Putamen (tissue), 1 donor: Measurements from ENCODE around the gene ABI3BP.

Experiments
- DNase-seq: peaks from one replicate; pipeline ENCODE4 v3.0.0-alpha.2; 2016; ENCODE audit warnings: low spot score

ABI3BP gene

GRCh38 chr3:100831629-100832028 is 161.6 kb downstream of the ABI3BP start:
- no peak for DNase-seq

- no peak for DNase-seq
These were observed 162.3 kb downstream of the ABI3BP start for GRCh38 chr3:100830931-100831330.

GRCh38 chr3:100825574-100825973 is 167.6 kb downstream of the ABI3BP start:
- DNase-seq: no peak

GRCh38 chr3:100815583-100815982 is 177.6 kb downstream of the ABI3BP start:
- no peak for DNase-seq

GRCh38 chr3:100813828-100814227 is 179.4 kb downstream of the ABI3BP start:
- DNase-seq: no peak

GRCh38 chr3:100811779-100812507 is 181.3 kb downstream of the ABI3BP start:
- DNase-seq: no peak

GRCh38 chr3:100810671-100811070 is 182.6 kb downstream of the ABI3BP start:
- no peak for DNase-seq

GRCh38 chr3:100804631-100805030 is 188.6 kb downstream of the ABI3BP start:
- DNase-seq: no peak

GRCh38 chr3:100803711-100804110 is 189.5 kb downstream of the ABI3BP start:
- no peak for DNase-seq

- DNase-seq: no peak
These were observed 191.1 kb downstream of the ABI3BP start for GRCh38 chr3:100802126-100802525.

GRCh38 chr3:100798012-100798411 is 195.2 kb downstream of the ABI3BP start:
- DNase-seq: no peak

GRCh38 chr3:100796556-100796955 is 196.7 kb downstream of the ABI3BP start:
- no peak for DNase-seq

- DNase-seq: no peak
These were observed 203.6 kb downstream of the ABI3BP start for GRCh38 chr3:100789579-100789978.

- DNase-seq: no peak
These were observed 209.6 kb downstream of the ABI3BP start for GRCh38 chr3:100783619-100784018.

- no peak for DNase-seq
These were observed 210.3 kb downstream of the ABI3BP start for GRCh38 chr3:100782906-100783305.

GRCh38 chr3:100782348-100782747 is 210.9 kb downstream of the ABI3BP start:
- no peak for DNase-seq

- no peak for DNase-seq
These were observed 211.9 kb downstream of the ABI3BP start for GRCh38 chr3:100781301-100781700.

- DNase-seq: no peak
These were observed 213.1 kb downstream of the ABI3BP start for GRCh38 chr3:100780071-100780622.

- no peak for DNase-seq
These were observed 213.7 kb downstream of the ABI3BP start for GRCh38 chr3:100779480-100779879.

- DNase-seq: no peak
These were observed 215.9 kb downstream of the ABI3BP start for GRCh38 chr3:100777271-100777670.

- no peak for DNase-seq
These were observed 216.5 kb downstream of the ABI3BP start for GRCh38 chr3:100776746-100777145.

- DNase-seq: no peak
These were observed 217.0 kb downstream of the ABI3BP start for GRCh38 chr3:100776097-100776729.

GRCh38 chr3:100775669-100776068 is 217.6 kb downstream of the ABI3BP start:
- no peak for DNase-seq
